GM10847 (cell line): ENCODE measurements around the gene MTHFD2L.

ENCODE experiments used
- POLR2A ChIP-seq: IDR thresholded peaks from 2 replicates; pipeline ENCODE4 v1.6.1; 2011; ENCODE audit not compliant: insufficient read length; ENCODE audit errors: extremely low read depth

The MTHFD2L gene

DNA sequence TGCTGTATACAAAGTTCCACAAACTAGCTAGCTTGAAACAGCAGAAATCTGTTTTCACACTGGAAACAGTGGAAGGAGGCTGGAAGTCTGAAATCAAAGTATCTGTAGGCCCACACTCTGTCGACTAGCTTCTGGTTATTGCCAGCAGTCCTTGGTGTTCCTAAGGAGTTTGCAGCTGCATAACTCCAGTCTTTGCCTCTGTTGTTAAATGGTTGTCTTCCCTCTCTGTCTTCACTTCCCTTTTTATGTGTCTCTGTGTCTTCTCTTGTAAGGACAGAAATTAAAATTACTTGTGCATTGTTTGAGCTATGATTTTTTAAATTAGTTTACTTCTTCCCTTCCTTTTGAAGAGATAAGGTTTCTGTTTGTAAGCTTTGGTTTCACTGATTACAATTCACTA, 8.2 kb downstream of the MTHFD2L start:
- TF ChIP-seq POLR2A = no peak

DNA sequence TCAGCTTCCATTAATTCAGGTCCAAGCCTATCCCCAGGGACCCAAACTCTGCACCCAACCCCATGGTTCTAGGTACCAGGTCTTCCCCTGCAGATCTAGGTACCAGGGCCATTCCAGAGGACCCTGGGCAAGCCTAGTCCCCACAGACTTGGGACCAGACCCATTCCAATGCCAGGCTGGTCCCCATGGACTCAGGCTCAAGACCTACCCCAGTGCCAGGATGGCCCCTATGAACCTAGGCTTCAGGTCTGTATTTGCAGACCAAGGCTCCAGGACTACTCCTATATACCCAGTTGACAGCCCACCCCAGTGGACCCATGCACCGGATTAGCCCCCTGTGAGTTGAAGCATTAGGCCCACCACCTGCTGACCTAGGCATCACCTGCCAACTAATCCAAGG, 8.9 kb downstream of the MTHFD2L start:
- no peak for TF ChIP-seq POLR2A

DNA sequence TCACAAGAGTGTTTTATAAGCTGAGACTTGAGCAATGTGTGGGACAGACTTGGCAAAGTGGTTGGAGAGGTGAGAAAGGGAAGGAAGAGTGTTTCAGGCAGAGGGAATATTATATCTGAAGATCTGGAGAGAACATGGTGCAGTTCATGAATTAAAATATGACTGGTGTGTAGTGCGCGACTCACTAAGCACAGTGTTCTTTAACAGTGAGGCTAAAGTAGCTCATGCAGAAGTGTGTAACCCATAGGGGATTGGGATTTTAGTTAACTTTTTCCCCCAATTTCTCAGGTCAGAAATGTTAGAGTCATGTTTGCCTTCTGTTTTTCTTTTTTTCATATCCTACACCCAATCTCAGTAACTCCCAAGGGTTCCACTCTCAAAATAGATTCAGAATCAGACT, 9.7 kb downstream of the MTHFD2L start:
- TF ChIP-seq POLR2A = no peak

DNA sequence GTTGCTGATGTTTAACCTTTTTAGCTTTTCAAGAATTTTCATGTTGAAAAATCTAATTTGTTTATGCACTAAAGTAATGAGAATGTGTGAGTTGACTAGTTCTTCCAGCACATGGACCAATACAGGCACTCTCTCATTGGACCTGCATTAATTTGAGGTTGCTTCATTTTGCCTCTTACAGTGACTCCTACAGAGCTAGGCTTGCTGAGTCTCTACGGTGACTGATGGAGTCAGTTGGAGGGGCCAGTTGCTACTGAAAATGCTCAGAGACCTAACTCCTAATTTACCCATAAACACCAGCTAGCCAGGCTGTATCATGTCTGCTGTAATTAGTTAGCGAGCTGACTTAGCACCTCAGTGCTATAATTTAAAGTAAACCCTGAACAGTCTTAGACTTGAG, 10.9 kb downstream of the MTHFD2L start:
- TF ChIP-seq POLR2A = no peak

DNA sequence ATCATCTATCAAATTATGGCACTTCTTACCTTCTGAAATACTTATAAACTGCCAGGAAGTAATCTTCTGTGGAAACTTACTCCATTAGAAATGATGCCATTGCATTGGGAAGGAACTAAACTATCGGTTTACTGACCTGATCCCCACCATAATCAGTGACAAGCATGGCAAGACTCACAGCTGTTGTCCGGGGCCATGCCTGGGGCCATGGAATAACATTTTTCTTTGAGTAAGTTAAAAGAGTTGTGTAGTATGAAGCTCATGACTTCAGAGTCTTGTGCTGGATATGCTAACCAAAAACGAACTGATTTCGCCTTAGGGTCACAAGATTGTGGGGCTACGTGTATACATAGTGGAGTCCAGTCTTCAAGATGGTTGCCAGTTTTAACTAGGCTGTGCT, 15.4 kb downstream of the MTHFD2L start:
- TF ChIP-seq POLR2A = no peak

DNA sequence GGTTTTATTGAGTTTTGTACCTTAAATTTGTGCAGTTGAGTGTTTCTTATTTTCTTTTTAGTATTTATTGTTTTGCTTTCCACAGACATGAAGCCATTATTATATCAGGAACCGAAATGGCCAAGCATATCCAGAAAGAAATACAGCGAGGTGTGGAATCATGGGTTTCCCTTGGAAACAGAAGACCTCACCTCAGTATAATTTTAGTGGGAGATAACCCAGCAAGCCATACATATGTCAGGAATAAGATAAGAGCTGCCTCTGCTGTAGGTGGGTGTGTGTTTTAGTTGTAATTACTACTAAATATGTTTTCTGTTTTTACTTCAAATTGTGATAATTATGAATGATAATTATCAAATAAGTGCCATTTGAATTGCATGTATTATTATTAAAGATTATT, 16.5 kb downstream of the MTHFD2L start:
- TF ChIP-seq POLR2A = no peak

DNA sequence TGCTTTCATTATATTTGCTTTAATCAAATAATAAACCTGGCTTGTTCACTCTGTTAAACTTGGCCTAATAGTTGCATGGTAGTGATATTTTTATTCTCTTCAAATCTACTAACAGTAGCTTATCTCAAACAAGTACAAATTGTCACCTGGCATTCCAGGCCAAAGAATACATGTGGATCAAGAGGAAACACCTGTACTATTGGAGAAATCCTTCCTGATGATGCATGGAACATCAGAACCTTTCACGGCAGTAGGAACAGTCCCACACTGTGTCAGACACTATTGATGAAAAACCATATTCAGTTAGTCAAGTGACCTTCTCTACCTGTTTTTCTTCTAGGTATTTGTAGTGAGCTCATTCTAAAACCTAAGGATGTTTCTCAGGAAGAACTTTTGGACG, 17.0 kb downstream of the MTHFD2L start:
- no peak for TF ChIP-seq POLR2A

DNA sequence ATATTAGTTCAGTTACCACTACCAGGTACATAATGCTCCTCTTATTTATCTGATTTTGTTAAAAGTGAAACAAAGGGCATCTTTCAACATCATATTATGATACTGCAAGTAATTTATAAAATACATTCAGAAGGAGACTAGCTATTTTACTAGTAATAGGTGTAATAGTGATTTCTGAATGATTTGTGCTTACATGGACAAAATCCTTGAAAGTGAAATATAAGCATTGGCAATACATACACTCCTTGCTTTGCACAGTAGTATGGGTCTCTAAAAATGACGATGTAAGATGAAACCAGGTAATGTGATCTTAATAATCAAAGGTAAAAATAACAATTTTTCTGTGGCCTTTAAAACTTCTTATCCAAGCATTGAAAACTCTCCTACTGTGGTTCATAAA, 17.5 kb downstream of the MTHFD2L start:
- no peak for TF ChIP-seq POLR2A

DNA sequence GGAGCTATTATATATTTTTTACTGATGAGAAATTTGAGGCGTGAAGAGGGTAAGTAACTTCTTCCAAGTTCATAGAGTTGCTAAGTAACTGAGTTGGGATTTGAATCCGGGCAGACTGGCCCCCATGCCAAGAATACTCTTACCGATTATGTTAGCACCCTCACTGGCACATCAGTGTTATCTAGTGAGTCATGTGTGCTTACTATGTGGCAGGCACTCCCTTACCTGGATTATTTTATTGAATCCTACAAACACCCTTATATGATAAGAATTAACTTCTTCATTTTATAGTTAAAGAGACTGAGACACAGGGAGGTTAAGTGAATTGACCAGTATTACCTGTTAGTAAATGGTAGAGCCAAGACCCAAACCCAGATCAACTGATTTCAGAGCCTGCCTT, 20.9 kb downstream of the MTHFD2L start:
- no peak for TF ChIP-seq POLR2A

DNA sequence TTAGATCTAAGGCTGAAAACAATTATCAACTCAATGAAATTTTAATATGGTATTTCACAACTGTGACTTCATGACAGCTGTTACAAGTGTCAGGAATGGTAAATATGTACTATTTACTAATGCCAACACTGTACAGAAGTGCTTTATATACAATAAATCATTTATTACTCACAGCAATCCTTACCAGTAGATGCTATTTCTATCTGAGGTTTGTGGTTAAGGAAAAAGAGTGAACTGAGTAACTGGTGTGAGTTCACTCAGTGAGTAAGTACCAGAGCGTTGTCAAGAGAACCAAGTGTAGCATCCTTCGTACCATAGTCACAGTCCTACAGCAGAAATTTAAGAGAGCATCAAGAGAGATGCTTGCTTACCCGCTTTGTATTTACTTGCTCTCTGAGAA, 23.3 kb downstream of the MTHFD2L start:
- no peak for TF ChIP-seq POLR2A

DNA sequence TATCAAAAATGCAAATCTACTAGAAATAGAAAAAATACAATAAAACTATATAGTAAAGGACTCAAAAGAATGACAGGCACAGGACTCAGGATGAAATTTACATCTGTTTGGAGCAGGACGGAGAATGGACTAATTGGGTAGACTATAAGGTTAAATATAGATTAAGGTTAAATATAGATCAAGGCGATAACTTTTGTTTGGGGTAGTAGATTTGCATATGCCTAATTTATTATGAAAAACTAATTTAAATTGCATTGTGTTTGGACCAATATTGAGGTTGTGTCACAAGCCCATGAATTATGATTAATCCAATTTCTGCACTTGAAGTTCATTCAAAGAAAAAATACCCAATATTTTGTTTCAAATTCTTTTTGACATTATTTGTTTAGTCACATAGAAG, 31.0 kb downstream of the MTHFD2L start:
- TF ChIP-seq POLR2A = no peak

DNA sequence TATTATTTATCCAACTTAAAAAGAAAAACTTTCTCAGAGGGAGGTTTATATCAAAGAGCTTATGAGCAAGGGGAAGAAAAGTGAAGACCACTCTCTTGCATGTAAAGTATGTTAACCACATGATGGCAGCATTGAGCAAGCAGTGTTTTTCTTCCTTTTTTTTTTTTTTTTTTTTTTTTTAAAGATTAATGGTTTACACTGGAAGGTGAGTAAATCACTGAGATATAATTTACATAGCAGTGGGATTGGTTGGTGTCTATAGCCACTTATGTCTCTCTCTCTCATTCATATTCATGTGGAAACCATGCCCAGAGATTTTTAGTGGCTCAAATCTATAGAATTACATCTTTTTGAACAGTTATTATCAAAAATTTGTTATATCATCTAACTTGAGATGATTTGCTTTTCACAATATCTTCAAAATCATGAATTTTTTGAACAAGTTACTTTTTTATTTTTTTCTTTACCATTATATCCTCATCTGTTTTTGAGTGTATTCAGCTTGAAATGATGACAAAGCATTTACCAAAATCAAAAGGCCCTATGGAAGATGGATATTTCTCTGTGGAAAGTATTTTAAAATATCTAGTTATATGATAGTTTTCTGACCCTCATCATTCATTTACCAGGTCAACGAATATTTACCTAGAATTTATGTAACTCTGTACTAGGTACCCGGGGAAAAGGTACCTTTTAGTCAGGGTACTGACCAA, 31.6 kb downstream of the MTHFD2L start:
- no peak for TF ChIP-seq POLR2A

DNA sequence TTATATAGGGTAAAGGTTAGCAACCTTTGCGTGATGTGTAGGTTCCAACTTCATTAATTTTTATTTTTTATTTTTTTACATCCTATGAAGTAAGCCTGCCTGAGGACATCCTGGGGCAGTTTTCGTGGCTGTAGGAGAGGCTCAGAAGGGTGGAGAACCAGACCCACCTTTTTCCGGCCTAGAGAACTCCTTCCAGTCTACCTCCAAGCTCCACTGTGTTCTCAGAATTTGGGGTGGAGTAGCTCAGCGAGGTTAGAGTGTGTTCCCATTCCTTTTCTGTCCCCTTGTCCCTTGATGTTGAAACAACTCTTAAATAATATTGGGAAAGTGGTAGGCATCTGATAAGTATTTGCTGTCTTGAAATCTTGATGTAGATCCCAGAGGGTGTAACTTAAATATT, 32.4 kb downstream of the MTHFD2L start:
- TF ChIP-seq POLR2A = no peak

DNA sequence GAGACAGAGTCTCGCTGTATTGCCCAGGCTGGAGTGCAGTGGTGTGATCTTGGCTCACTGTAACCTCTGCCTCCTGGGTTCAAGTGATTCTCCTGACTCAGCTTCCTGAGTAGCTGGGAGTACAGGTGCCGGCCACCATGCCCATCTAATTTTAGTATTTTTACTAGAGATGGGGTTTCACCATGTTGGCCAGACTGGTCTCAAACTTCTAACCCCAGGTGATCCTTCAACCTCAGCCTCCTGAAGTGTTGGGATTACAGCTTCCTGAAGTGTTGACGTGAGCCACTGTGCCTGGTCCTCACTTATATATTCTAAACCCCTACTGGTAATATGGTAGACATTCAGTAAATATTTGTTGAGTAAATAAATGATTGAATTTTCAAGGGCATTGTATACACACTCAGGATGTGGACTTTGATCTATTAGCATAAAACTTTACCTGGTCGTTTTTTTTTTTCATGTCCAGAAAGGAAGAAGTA, 33.0 kb downstream of the MTHFD2L start:
- no peak for TF ChIP-seq POLR2A

DNA sequence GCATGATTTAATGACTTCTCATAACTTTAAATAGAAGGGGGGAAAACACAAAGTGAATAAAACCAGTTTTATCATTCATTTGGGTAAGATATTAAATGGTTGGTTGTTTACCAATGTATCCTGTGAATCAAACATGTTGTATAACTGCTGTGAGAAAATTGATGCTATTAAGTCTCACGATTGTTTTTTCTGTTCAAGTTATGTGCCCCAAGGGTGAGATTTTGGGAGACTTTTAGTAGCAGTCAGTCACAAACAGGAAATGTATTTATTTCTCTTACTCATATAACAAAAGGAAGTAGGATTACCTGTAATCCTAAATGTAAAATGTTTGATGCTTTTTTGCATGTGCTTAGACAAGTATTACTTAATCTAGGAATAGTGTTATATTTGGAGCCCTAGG, 39.2 kb downstream of the MTHFD2L start:
- TF ChIP-seq POLR2A = no peak

DNA sequence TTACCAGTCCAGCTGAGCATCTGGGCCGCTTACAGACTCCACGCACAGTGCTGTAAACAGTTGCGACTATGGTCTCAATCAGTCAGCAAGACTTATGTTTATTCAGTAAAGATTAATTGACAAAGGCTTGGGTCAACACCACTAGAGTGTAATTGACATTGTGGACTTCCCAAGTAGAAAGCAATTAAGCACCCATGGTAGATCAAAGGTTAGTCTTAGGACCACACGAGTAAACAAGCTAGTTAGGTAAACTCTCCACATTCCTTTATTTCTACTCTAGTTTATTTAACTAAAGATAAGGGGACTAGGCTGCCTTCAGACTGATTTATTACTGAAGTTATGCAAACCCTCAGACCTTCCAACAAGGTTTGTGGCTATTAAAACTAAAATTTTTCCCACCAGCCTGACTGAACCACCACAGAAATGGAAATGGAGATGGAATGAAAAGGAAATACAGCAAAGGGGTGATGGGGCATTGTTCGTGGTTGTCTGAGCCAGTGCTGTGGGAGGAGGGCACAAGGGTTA, 44.2 kb downstream of the MTHFD2L start:
- TF ChIP-seq POLR2A = no peak

DNA sequence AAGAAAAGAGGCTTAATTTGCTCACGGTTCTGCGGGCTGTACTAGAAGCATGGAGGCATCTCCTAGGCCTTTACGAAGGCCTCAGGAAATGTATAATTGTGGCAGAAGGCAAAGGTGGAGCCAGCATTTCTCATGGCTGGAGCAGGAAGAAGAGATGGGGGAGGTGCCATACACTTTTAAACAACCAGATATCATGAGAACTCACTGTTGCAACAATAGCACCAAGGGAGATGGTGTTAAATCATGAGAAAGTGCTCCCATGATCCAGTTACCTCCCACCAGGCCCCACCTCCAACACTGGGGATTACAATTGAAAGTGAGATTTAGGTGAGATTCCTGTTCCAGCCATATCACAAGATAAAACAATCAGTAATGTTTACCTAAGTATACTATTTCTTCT, 45.5 kb downstream of the MTHFD2L start:
- TF ChIP-seq POLR2A = no peak

DNA sequence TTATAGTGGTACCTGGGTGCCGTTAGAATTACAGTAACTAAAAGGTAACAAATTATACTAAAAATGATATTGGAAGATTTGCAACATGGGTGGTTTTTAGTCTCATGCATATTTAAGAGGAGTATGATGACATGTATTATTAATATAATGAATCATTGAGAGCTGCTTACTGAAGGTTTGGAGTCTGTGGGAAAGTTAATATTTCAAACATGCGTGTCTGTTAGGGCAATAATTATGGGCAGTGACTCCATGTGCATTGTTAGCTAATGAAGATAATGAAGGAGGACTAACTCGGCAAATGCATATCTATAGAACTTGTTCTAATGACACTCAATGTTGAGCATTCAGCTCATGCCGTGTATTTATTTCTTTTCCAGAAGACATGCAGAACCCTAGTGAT, 47.1 kb downstream of the MTHFD2L start:
- no peak for TF ChIP-seq POLR2A

DNA sequence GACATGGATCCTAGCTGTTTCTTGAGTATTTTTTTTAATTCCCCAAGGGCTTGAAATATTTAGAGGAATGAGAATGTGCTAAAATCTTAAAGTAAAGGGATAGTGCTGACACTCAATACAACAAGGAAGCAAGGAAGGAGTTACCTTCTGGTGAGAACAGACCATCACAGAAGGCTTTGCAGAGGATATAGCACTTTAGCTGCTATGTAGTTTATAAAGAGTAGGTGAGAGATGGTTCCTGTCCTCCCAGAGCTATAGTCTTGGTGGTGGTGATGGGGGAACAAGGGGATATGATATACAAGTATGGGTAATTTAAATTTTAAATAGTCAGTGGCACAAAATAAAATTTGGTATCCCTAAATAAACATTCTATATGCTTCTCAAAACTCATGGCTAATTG, 47.6 kb downstream of the MTHFD2L start:
- no peak for TF ChIP-seq POLR2A
